ENCODE data around the gene ACTA1. TPM values are rescaled to one million over a fixed set of nuclear protein-coding genes. Genes with fewer than 3 reads are reported as not detected.
"Not testable (repeated sequence)": the region's sequence is repeated elsewhere in the genome, so short reads cannot be mapped to it uniquely, and the experiment has no call there.

Gene ACTA1
- total RNA-seq, 1 experiment from 2014 or later, result 0.80 TPM

DNA sequence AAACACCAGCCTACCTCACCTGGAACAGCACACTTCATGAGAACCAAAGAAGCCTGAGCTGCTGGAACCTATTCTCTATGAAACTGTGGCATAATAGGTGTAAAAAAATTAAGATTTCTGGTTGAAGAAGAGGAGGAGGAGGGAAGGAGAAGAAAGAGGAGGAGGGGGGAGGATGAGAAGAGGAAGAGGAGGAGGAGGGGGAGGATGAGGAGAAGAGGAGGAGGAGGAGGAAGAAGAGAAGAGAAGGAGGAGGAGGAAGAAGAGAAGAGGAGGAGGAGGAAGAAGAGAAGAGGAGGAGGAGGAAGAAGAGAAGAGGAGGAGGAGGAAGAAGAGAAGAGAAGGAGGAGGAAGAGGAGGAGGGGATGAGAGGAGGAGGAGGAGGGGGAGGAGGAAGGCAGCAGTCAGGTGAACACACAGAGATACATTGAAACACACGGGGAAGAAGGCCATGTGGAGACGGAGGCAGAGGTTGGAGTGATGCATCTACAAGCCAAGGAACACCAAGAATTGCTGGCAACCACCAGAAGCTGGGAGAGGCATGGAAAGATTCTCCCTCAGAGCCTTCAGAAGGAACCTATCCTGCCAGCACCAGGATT is 8.2 kb downstream of the ACTA1 start:
- no peaks in the 10 kb centered on the region for H3K79me2 ChIP-seq (ENCODE audit: low read length)
- H3K27me3 ChIP-seq (ENCODE audit: low read length), result peaks cover 20% of the 10 kb centered on the region
- no peak overlapping the region for H2AFZ ChIP-seq (ENCODE audit: low read length)
- H3K4me3 ChIP-seq (ENCODE audit: low read length), result no peak overlapping the region
- H3K9ac ChIP-seq (ENCODE audit: low read length), result no peak overlapping the region
- intact Hi-C loops (cut with micrococcal nuclease), result no loop called here
- ATAC-seq (no peak), DNase-seq (no peak)
- TF ChIP-seq, protein P1, sequence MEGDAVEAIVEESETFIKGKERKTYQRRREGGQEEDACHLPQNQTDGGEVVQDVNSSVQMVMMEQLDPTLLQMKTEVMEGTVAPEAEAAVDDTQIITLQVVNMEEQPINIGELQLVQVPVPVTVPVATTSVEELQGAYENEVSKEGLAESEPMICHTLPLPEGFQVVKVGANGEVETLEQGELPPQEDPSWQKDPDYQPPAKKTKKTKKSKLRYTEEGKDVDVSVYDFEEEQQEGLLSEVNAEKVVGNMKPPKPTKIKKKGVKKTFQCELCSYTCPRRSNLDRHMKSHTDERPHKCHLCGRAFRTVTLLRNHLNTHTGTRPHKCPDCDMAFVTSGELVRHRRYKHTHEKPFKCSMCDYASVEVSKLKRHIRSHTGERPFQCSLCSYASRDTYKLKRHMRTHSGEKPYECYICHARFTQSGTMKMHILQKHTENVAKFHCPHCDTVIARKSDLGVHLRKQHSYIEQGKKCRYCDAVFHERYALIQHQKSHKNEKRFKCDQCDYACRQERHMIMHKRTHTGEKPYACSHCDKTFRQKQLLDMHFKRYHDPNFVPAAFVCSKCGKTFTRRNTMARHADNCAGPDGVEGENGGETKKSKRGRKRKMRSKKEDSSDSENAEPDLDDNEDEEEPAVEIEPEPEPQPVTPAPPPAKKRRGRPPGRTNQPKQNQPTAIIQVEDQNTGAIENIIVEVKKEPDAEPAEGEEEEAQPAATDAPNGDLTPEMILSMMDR (conservative IDR thresholded peaks at IDR 0.05; ENCODE audit: low read depth, low read length), result no peak
- TF ChIP-seq EZH2 (IDR thresholded peaks at IDR 0.05; ENCODE audit: low read length, unreplicated experiment) (no peak), EZH2phosphoT487 (IDR thresholded peaks at IDR 0.05; ENCODE audit: borderline replicate concordance, low read length) (no peak)
- no peaks in the 10 kb centered on the region for H3K4me1 ChIP-seq (ENCODE audit: insufficient read depth, low read length)
- H3K9me3 ChIP-seq (ENCODE audit: low read length), result no peaks in the 10 kb centered on the region
- H3K9me2 ChIP-seq (replicated peaks; ENCODE audit: low read length), result no peaks in the 10 kb centered on the region
- no peaks in the 10 kb centered on the region for H3K36me3 ChIP-seq (ENCODE audit: low read depth, low read length)
- CTCF ChIA-PET, result no interaction called here
- no peaks in the 10 kb centered on the region for H4K20me1 ChIP-seq (ENCODE audit: low read length)
- H3K27ac ChIP-seq (ENCODE audit: low read length), result no peak overlapping the region
- no peak overlapping the region for H3K4me2 ChIP-seq (ENCODE audit: low read length)
- no TSS peak for BruUV-seq (replicated peaks)
- POLR2A ChIA-PET (ENCODE audit: unreplicated experiment), result no interaction called here
- no peaks in the 10 kb centered on the region for H3F3A ChIP-seq (ENCODE audit: low read length, unreplicated experiment)

DNA sequence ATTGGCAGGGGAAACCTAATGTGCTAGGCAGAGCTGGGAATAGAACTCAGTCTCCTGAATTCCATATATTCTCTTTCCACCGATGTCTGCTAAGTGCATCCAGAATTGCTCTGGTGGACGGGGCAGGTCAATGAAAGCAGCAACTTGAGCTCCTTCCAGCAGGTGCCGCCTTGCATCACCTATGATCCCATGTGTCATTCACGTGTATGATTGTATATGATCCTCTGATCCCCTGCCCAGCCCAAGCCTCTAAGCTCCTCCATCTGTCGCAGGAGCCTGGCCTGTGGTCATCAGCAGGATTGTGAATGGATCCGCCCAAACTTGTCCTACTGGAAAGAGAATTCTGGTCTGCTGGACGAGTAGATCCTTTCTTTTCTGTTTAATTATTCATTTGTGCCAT is 13.1 kb downstream of the ACTA1 start:
- POLR2A ChIA-PET (ENCODE audit: unreplicated experiment), result no interaction called here

GRCh38 chr1:229420224-229420623 is 13.7 kb downstream of the ACTA1 start:
- Histone ChIP-seq H2AFZ (ENCODE audit: low read length) (no peak overlapping the region), H3K27me3 (ENCODE audit: low read length) (peaks cover 8% of the 10 kb centered on the region), H3K4me1 (ENCODE audit: insufficient read depth, low read length) (no peaks in the 10 kb centered on the region), H3K27ac (ENCODE audit: low read length) (no peak overlapping the region), H3K36me3 (ENCODE audit: low read depth, low read length) (no peaks in the 10 kb centered on the region), H3K9me3 (ENCODE audit: low read length) (no peaks in the 10 kb centered on the region), H3K9me2 (replicated peaks; ENCODE audit: low read length) (no peaks in the 10 kb centered on the region), H3K9ac (ENCODE audit: low read length) (no peak overlapping the region), H3K4me3 (ENCODE audit: low read length) (no peak overlapping the region), H3F3A (ENCODE audit: low read length, unreplicated experiment) (no peaks in the 10 kb centered on the region), H3K79me2 (ENCODE audit: low read length) (no peaks in the 10 kb centered on the region), H3K4me2 (ENCODE audit: low read length) (no peak overlapping the region), H4K20me1 (ENCODE audit: low read length) (no peaks in the 10 kb centered on the region)
- TF ChIP-seq EZH2phosphoT487 (IDR thresholded peaks at IDR 0.05; ENCODE audit: borderline replicate concordance, low read length) (no peak), EZH2 (IDR thresholded peaks at IDR 0.05; ENCODE audit: low read length, unreplicated experiment) (no peak)
- TF ChIP-seq, protein P1 (conservative IDR thresholded peaks at IDR 0.05; ENCODE audit: low read depth, low read length), result no peak
- intact Hi-C loops (cut with micrococcal nuclease), result no loop called here
- no peak for DNase-seq
- POLR2A ChIA-PET (ENCODE audit: unreplicated experiment), result no interaction called here
- CTCF ChIA-PET, result no interaction called here
- no peak for ATAC-seq
- BruUV-seq (replicated peaks), result no TSS peak

More for the DNA sequence above, 13.1 kb downstream of the ACTA1 start:
- Histone ChIP-seq H3K36me3 (ENCODE audit: low read depth, low read length) (no peaks in the 10 kb centered on the region), H4K20me1 (ENCODE audit: low read length) (no peaks in the 10 kb centered on the region), H3K9me2 (replicated peaks; ENCODE audit: low read length) (no peaks in the 10 kb centered on the region), H3F3A (ENCODE audit: low read length, unreplicated experiment) (no peaks in the 10 kb centered on the region), H3K79me2 (ENCODE audit: low read length) (no peaks in the 10 kb centered on the region), H3K9ac (ENCODE audit: low read length) (no peak overlapping the region), H3K4me2 (ENCODE audit: low read length) (no peak overlapping the region), H3K9me3 (ENCODE audit: low read length) (no peaks in the 10 kb centered on the region), H3K4me3 (ENCODE audit: low read length) (no peak overlapping the region), H3K27ac (ENCODE audit: low read length) (no peak overlapping the region), H3K27me3 (ENCODE audit: low read length) (peaks cover 8% of the 10 kb centered on the region), H2AFZ (ENCODE audit: low read length) (no peak overlapping the region), H3K4me1 (ENCODE audit: insufficient read depth, low read length) (no peaks in the 10 kb centered on the region)
- peak; percentile 57 for ATAC-seq
- intact Hi-C loops (cut with micrococcal nuclease), result no loop called here
- TF ChIP-seq EZH2 (IDR thresholded peaks at IDR 0.05; ENCODE audit: low read length, unreplicated experiment) (no peak), EZH2phosphoT487 (IDR thresholded peaks at IDR 0.05; ENCODE audit: borderline replicate concordance, low read length) (no peak)
- TF ChIP-seq, protein P1 (conservative IDR thresholded peaks at IDR 0.05; ENCODE audit: low read depth, low read length), result peak; percentile 34; the same call in 1 of the 2 replicates
- peak; percentile 31 for DNase-seq
- BruUV-seq (replicated peaks), result no TSS peak
- CTCF ChIA-PET, result interaction anchor here (0.5 to 0.6 kb wide), 2 partner anchors 23 to 32 kb away, joined by 3 to 22 read pairs; no protein-coding TSS in a partner anchor

- H3K4me2 ChIP-seq (ENCODE audit: low read length); H3K4me1 ChIP-seq (ENCODE audit: insufficient read depth, low read length); H3F3A ChIP-seq (ENCODE audit: low read length, unreplicated experiment); H3K9me3 ChIP-seq (ENCODE audit: low read length); ATAC-seq; H4K20me1 ChIP-seq (ENCODE audit: low read length); H3K9me2 ChIP-seq (replicated peaks; ENCODE audit: low read length); H3K9ac ChIP-seq (ENCODE audit: low read length); BruUV-seq (replicated peaks); H3K4me3 ChIP-seq (ENCODE audit: low read length); H3K27ac ChIP-seq (ENCODE audit: low read length); H3K36me3 ChIP-seq (ENCODE audit: low read depth, low read length); H3K79me2 ChIP-seq (ENCODE audit: low read length); DNase-seq; H3K27me3 ChIP-seq (ENCODE audit: low read length); H2AFZ ChIP-seq (ENCODE audit: low read length); POLR2A ChIA-PET (ENCODE audit: unreplicated experiment); CTCF ChIA-PET; intact Hi-C loops (cut with micrococcal nuclease): not testable (repeated sequence)
Observed at GRCh38 chr1:229418586-229418985, 15.3 kb downstream of the ACTA1 start.
